Mesenchymal stem cell (in vitro differentiated cells and primary cell): ENCODE data around the gene PPIL1.

Experiments used
- DNase-seq: peaks from one replicate; pipeline ENCODE4 v3.0.0-alpha.2; 2013
- H2AFZ ChIP-seq: one replicate; pipeline ENCODE4 v1.6.1; 2013; ENCODE audit warnings: low read depth, mild to moderate bottlenecking, control low read depth, inconsistent platforms, low read length, moderate library complexity
- H2AK5ac ChIP-seq: 2 replicates; pipeline ENCODE4 v1.6.1; 2013; ENCODE audit warnings: low read length, moderate library complexity, mild to moderate bottlenecking, inconsistent platforms; ENCODE audit not compliant: severe bottlenecking
- H2BK120ac ChIP-seq: one replicate; pipeline ENCODE4 v1.6.1; 2013; ENCODE audit warnings: low read depth, mild to moderate bottlenecking, inconsistent platforms, low read length, moderate library complexity
- H2BK12ac ChIP-seq, 2 experiments: one replicate each; pipeline ENCODE4 v1.6.1; 2013; ENCODE audit warnings: inconsistent platforms in 2 of 2, low read length in 2 of 2, mild to moderate bottlenecking in 2 of 2, moderate library complexity in 2 of 2, control low read depth in 1 of 2
- H2BK15ac ChIP-seq: one replicate; pipeline ENCODE4 v1.6.1; 2013; ENCODE audit warnings: mild to moderate bottlenecking, low read depth, inconsistent platforms; ENCODE audit not compliant: poor library complexity, severe bottlenecking
- H2BK5ac ChIP-seq: 2 replicates; pipeline ENCODE4 v1.6.1; 2013; ENCODE audit warnings: low read depth, mild to moderate bottlenecking, low read length, control low read depth, inconsistent platforms; ENCODE audit not compliant: poor library complexity, severe bottlenecking
- H3K14ac ChIP-seq, 2 experiments: one replicate each; pipeline ENCODE4 v1.6.1; 2013; ENCODE audit warnings: inconsistent platforms in 2 of 2, low read length in 2 of 2, control low read depth in 1 of 2, mild to moderate bottlenecking in 1 of 2, moderate library complexity in 1 of 2
- H3K18ac ChIP-seq, 2 experiments: one replicate each; pipeline ENCODE4 v1.6.1; 2013; ENCODE audit warnings: inconsistent platforms in 2 of 2, low read length in 2 of 2, control low read depth in 1 of 2, low read depth in 1 of 2, mild to moderate bottlenecking in 1 of 2
- H3K23ac ChIP-seq, 2 experiments: one replicate each; pipeline ENCODE4 v1.6.1; 2013; ENCODE audit warnings: inconsistent platforms in 2 of 2, low read length in 2 of 2, mild to moderate bottlenecking in 2 of 2, moderate library complexity in 2 of 2, control low read depth in 1 of 2
- H3K27ac ChIP-seq: 2 replicates; pipeline ENCODE4 v1.5.1; 2013; ENCODE audit warnings: mild to moderate bottlenecking, moderate library complexity, low read length, control low read depth, inconsistent platforms; ENCODE audit not compliant: poor library complexity, severe bottlenecking
- H3K27me3 ChIP-seq, 2 experiments: 2 replicates each; pipeline versions ENCODE4 v1.6.1 to v1.7.0; 2013; ENCODE audit warnings: low read length in 2 of 2, mild to moderate bottlenecking in 2 of 2, moderate library complexity in 2 of 2, control low read depth in 1 of 2, inconsistent platforms in 1 of 2; ENCODE audit not compliant: control insufficient read depth in 1 of 2, insufficient read depth in 1 of 2
- H3K36me3 ChIP-seq, 2 experiments: 2 replicates each; pipeline versions ENCODE4 v1.6.1 to v1.7.0; 2013; ENCODE audit warnings: low read length in 2 of 2, control low read depth in 1 of 2, inconsistent platforms in 1 of 2, low read depth in 1 of 2, mild to moderate bottlenecking in 1 of 2; ENCODE audit not compliant: insufficient read depth in 2 of 2, control insufficient read depth in 1 of 2
- H3K4ac ChIP-seq, 2 experiments: one replicate each; pipeline ENCODE4 v1.6.1; 2013; ENCODE audit warnings: inconsistent platforms in 2 of 2, low read length in 2 of 2, mild to moderate bottlenecking in 2 of 2, moderate library complexity in 2 of 2, control low read depth in 1 of 2, low read depth in 1 of 2
- H3K4me1 ChIP-seq: 2 replicates; pipeline ENCODE4 v1.6.1; 2013; ENCODE audit warnings: low read depth, low read length, control low read depth; ENCODE audit not compliant: control insufficient read depth, insufficient read depth
- H3K4me2 ChIP-seq: 2 replicates; pipeline ENCODE4 v1.6.1; 2013; ENCODE audit warnings: low read length, mild to moderate bottlenecking, inconsistent platforms; ENCODE audit not compliant: poor library complexity, severe bottlenecking
- H3K4me3 ChIP-seq, 2 experiments: 2 replicates each; pipeline versions ENCODE4 v1.5.1 to v1.7.0; 2013; ENCODE audit warnings: low read length in 2 of 2, mild to moderate bottlenecking in 2 of 2, control low read depth in 1 of 2, low read depth in 1 of 2; ENCODE audit not compliant: insufficient read depth in 1 of 2
- H3K79me1 ChIP-seq: replicated peaks from 2 replicates; pipeline ENCODE4 v1.6.1; 2013; ENCODE audit warnings: mild to moderate bottlenecking, control low read depth, low read length, inconsistent platforms; ENCODE audit not compliant: poor library complexity, severe bottlenecking
- H3K9ac ChIP-seq: 2 replicates; pipeline ENCODE4 v1.7.0; 2013; ENCODE audit warnings: mild to moderate bottlenecking, low read length, moderate library complexity
- H3K9me3 ChIP-seq: 2 replicates; pipeline ENCODE4 v1.7.0; 2013; ENCODE audit warnings: mild to moderate bottlenecking, low read length; ENCODE audit not compliant: control insufficient read depth
- H4K8ac ChIP-seq: one replicate; pipeline ENCODE4 v1.6.1; 2013; ENCODE audit warnings: inconsistent platforms, mild to moderate bottlenecking, low read length, moderate library complexity
- H4K91ac ChIP-seq: one replicate; pipeline ENCODE4 v1.6.1; 2013; ENCODE audit warnings: mild to moderate bottlenecking, low read length, inconsistent platforms
- WGBS: methylation state at CpG from one replicate; pipeline ENCODE4 v1.1.7; 2013; ENCODE audit warnings: mixed read lengths; 5-methylcytosine and 5-hydroxymethylcytosine counted together

PPIL1 gene

DNA sequence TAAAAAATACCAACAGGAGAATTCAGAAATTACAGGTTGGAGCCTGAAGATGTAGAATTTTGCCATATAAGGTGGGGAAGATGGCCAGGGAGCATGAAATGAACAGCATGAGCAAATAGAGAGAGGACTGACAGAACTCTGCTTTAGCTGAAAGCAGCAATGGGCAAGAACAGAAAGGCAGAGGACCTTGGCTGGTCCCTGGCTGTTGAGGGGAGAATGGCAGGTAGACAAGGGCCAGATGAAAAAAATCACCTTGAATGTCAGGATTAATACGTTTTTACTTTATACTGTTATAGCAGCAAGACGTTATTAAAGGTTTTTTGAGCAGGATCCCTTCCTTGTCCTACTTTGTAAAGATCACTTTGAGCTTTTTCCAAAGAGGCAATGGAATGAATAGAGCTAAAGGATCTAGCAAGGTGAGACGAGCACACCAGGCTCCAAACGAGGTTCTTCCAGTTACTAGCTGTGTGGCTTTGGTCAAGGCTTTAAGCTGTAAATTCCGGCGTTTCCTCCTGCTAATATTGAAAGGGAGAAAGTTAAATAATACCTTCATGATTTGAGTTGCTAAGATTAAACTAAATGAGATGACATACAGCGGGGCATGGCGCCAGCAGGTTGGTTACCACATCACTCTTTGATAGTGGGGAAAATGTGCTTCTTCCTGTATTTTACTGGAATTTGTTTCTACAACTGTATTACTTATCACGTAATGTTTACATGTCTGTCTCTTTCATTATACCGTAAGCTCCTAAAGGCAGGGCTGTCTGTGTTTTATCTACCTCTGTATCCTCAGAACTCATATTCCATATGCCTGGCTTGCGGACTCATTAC is 776 bp downstream of the PPIL1 start:
- Histone ChIP-seq H3K4me3 (peak overlapping the region; percentile 90 to 92), H2BK5ac (peak overlapping the region; percentile 12), H3K36me3 (peaks cover 0 to 12% of the 10 kb centered on the region in 2 experiments), H3K27me3 (no peaks in the 10 kb centered on the region), H3K9me3 (no peaks in the 10 kb centered on the region), H3K27ac (peak overlapping the region; percentile 91), H3K4ac (peak overlapping the region in 1 of 2 experiments; percentile 53), H3K23ac (no peak overlapping the region), H3K4me1 (peaks cover 2% of the 10 kb centered on the region), H3K9ac (peak overlapping the region; percentile 92), H2AK5ac (no peak overlapping the region), H2BK12ac (peak overlapping the region in 1 of 2 experiments; percentile 24), H2BK15ac (no peak overlapping the region), H3K14ac (no peak overlapping the region), H3K4me2 (peak overlapping the region; percentile 63), H3K18ac (no peak overlapping the region), H4K91ac (no peak overlapping the region), H3K79me1 (peaks cover 19% of the 10 kb centered on the region), H2BK120ac (no peak overlapping the region), H4K8ac (no peak overlapping the region), H2AFZ (peak overlapping the region; percentile 33)
- WGBS, result 40% methylated on average over 6 of the region's 11 CpGs
- DNase-seq, result peak; percentile 18

DNA sequence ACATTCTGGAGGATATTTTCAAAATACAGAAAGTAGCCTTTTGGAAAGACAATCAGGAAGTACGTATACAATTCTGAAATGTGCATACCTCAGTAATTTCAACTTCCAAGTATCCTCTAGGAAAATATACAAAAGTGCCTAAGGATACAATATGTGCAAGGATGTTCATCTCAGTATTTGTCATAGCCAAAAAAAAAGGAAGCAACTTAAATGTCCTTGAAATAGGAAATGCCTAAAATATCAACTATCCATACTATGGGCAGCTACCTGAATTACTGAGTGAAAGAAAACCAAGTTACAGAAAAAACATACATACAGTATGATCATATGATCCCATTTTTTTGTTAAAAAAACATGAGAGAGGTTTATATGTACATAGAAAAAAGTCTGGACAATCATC is 1.5 kb downstream of the PPIL1 start:
- Histone ChIP-seq H3K4ac (no peak overlapping the region), H2BK15ac (no peak overlapping the region), H3K9me3 (no peaks in the 10 kb centered on the region), H3K4me1 (peaks cover 2% of the 10 kb centered on the region), H2BK12ac (no peak overlapping the region), H3K36me3 (peaks cover 3 to 12% of the 10 kb centered on the region in 2 experiments), H3K4me3 (no peak overlapping the region), H3K9ac (peak overlapping the region; percentile 92), H3K14ac (no peak overlapping the region), H2BK120ac (no peak overlapping the region), H3K27me3 (no peaks in the 10 kb centered on the region), H3K79me1 (peaks cover 22% of the 10 kb centered on the region), H3K4me2 (no peak overlapping the region), H2AFZ (no peak overlapping the region), H4K91ac (no peak overlapping the region), H3K18ac (no peak overlapping the region), H2AK5ac (no peak overlapping the region), H2BK5ac (no peak overlapping the region), H3K27ac (no peak overlapping the region), H4K8ac (no peak overlapping the region), H3K23ac (no peak overlapping the region)
- no CpG with 5 or more reads among the region's 1 CpG for WGBS
- no peak for DNase-seq

DNA sequence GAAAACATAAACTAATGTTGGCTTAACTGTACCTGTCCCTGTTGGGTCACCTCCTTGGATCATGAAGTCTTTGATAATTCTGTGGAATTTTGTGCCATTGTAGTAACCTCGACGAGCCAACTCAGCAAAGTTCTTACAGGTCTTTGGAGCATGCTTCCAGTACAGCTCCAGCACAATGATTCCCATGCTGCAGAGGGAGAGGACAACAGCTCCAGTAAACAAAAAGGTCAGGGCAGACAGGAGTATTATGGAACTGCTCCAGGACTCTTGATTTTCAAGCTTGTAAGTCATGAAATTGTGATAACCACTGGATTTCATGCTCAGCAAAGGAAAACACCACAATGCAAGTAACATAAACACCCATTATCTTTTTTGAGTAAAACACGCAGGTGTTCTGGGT is 2.9 kb downstream of the PPIL1 start:
- H2BK12ac ChIP-seq, result no peak overlapping the region
- H2BK15ac ChIP-seq, result no peak overlapping the region
- no peak overlapping the region for H2BK120ac ChIP-seq
- no peak overlapping the region for H3K4me3 ChIP-seq
- WGBS, result 94% methylated on average over 2 of the region's 3 CpGs
- H3K79me1 ChIP-seq, result peaks cover 32% of the 10 kb centered on the region
- peaks cover 3 to 12% of the 10 kb centered on the region in 2 experiments for H3K36me3 ChIP-seq
- H2AFZ ChIP-seq, result no peak overlapping the region
- H4K91ac ChIP-seq, result no peak overlapping the region
- H3K4ac ChIP-seq, result no peak overlapping the region
- H3K9ac ChIP-seq, result no peak overlapping the region
- H3K4me2 ChIP-seq, result no peak overlapping the region
- H3K14ac ChIP-seq, result no peak overlapping the region
- H3K9me3 ChIP-seq, result no peaks in the 10 kb centered on the region
- H3K27ac ChIP-seq, result no peak overlapping the region
- no peak overlapping the region for H4K8ac ChIP-seq
- no peak overlapping the region for H2BK5ac ChIP-seq
- H3K4me1 ChIP-seq, result peaks cover 2% of the 10 kb centered on the region
- H3K27me3 ChIP-seq, result no peaks in the 10 kb centered on the region
- no peak overlapping the region for H2AK5ac ChIP-seq
- no peak overlapping the region for H3K23ac ChIP-seq
- DNase-seq, result no peak
- no peak overlapping the region for H3K18ac ChIP-seq

DNA sequence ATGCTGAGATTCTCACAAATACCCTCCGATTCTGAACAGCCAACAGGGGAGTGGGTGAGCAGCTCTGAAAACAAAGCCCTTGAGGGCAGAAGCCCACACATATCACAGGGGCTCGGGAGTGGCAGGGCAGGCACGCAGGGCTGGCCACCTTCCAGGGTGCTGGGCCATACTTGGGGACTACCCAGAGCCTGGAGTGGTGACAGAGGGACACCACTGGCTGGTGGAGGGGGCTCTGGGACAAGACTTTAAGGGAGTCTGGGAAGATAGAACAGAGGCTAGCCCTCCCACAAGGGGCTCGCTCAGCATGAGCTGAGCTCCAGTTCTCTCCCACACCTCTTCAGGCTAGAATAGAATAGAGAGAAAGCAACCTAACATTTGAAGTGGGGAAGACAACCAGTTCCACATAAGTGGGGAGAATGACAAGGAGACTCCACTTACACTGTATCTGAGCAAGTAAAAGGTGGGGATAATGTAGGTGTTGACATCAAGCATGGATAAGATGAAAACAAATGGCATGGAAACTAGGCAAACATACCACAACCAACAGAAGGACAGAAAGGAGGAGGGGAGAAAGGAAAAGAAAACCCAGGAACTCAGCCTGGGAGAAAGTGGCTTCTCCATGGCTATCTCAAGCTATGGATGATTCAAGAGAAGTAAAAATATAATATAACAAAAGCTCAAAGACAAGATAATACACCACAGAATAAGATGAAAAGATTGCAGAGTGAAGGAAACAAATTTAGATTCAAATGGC is 7.0 kb downstream of the PPIL1 start:
- Histone ChIP-seq H3K4ac (no peak overlapping the region), H3K18ac (no peak overlapping the region), H3K27ac (no peak overlapping the region), H3K9me3 (no peaks in the 10 kb centered on the region), H3K36me3 (peaks cover 12 to 21% of the 10 kb centered on the region in 2 experiments), H3K4me1 (peaks cover 1% of the 10 kb centered on the region), H3K23ac (no peak overlapping the region), H2BK120ac (no peak overlapping the region), H4K8ac (no peak overlapping the region), H3K4me2 (no peak overlapping the region), H2BK5ac (no peak overlapping the region), H3K79me1 (peaks cover 47% of the 10 kb centered on the region), H2BK12ac (no peak overlapping the region), H3K14ac (no peak overlapping the region), H4K91ac (no peak overlapping the region), H2AFZ (no peak overlapping the region), H2BK15ac (no peak overlapping the region), H2AK5ac (no peak overlapping the region), H3K4me3 (no peak overlapping the region), H3K27me3 (no peaks in the 10 kb centered on the region), H3K9ac (no peak overlapping the region)
- 85% methylated on average over 3 of the region's 4 CpGs for WGBS
- DNase-seq, result no peak
